A673 (cell line): ENCODE results near the gene OTOA. TPM values are rescaled to one million over a fixed set of nuclear protein-coding genes. Genes with fewer than 3 reads are reported as not detected.

Source experiments
- BruUV-seq: library from RNA; stranded (reverse); fragments of 400-500 nt; replicated peaks from 2 replicates; lab custom pipeline; 2021; lab: Mats Ljungman, UMichigan
- CTCF ChIA-PET: fragments of 300-600 bp; sonication (Branson Sonifier 250); formaldehyde crosslinking; loops from one replicate; lab custom pipeline; 2022; ENCODE audit warnings: antibody characterized with exemption; lab: Charles Lee
- POLR2A ChIA-PET: fragments of 300-600 bp; sonication (Branson Sonifier 250); formaldehyde crosslinking; loops from one replicate; lab custom pipeline; 2022; ENCODE audit warnings: antibody characterized with exemption; ENCODE audit not compliant: low non-redundant PET; lab: Charles Lee
- DNase-seq: peaks from one replicate; pipeline ENCODE4 v3.0.0-alpha.2; 2015; ENCODE audit warnings: low spot score
- H3K27ac ChIP-seq: fragments of 200-600 bp; sonication (generic); 2 replicates; pipeline ENCODE4 v1.5.1; 2016; ENCODE audit warnings: mixed run types, low read depth, mild to moderate bottlenecking, mixed read lengths, antibody characterized with exemption, low read length; ENCODE audit not compliant: poor library complexity, severe bottlenecking
- H3K27me3 ChIP-seq: fragments of 200-600 bp; sonication (generic); replicated peaks from 2 replicates; pipeline ENCODE4 v1.6.1; 2017; ENCODE audit warnings: mixed run types, low read depth, mild to moderate bottlenecking, mixed read lengths, antibody characterized with exemption, low read length; ENCODE audit not compliant: insufficient read depth, poor library complexity
- H3K36me3 ChIP-seq: fragments of 200-600 bp; sonication (generic); 2 replicates; pipeline ENCODE4 v1.6.1; 2016; ENCODE audit warnings: mixed run types, mild to moderate bottlenecking, mixed read lengths, antibody characterized with exemption, low read length; ENCODE audit not compliant: insufficient read depth, poor library complexity, severe bottlenecking
- H3K4me1 ChIP-seq: fragments of 200-600 bp; sonication (generic); 2 replicates; pipeline ENCODE4 v1.6.1; 2017; ENCODE audit warnings: mixed run types, mild to moderate bottlenecking, mixed read lengths, antibody characterized with exemption, low read length; ENCODE audit not compliant: insufficient read depth, poor library complexity, severe bottlenecking
- H3K4me3 ChIP-seq: fragments of 200-600 bp; sonication (generic); 2 replicates; pipeline ENCODE4 v1.5.1; 2016; ENCODE audit warnings: low read depth, mixed run types, mild to moderate bottlenecking, mixed read lengths, low read length; ENCODE audit not compliant: poor library complexity, severe bottlenecking
- H3K9me3 ChIP-seq: fragments of 200-600 bp; sonication (generic); 2 replicates; pipeline ENCODE4 v1.6.1; 2016; ENCODE audit warnings: mixed run types, low read depth, mild to moderate bottlenecking, mixed read lengths, antibody characterized with exemption, low read length; ENCODE audit not compliant: poor library complexity, severe bottlenecking
- EZH2 ChIP-seq: fragments of 200-600 bp; sonication (generic); IDR thresholded peaks from 2 replicates; pipeline ENCODE4 v1.6.1; 2017; ENCODE audit warnings: borderline replicate concordance, low read depth, mild to moderate bottlenecking, mixed read lengths, antibody characterized with exemption, low read length; ENCODE audit not compliant: poor library complexity, severe bottlenecking
- intact Hi-C: fragments of 100-400 bp; cut with micrococcal nuclease; formaldehyde crosslinking; loops from one replicate; pipeline ENCODE4 v1.10.0; 2022; ENCODE audit not compliant: unreplicated experiment
- total RNA-seq: library from RNA; stranded (reverse); gene quantifications from 2 replicates; pipeline ENCODE4 v1.2.3, GENCODE V29; 2021
- TF ChIP-seq, protein P1 (sequence below): fragments of 300-800, 200-600 bp; sonication (generic); conservative IDR thresholded peaks from 2 replicates; pipeline ENCODE4 v1.5.1; 2017; ENCODE audit warnings: low read depth, mild to moderate bottlenecking, antibody characterized with exemption, low read length, moderate library complexity, mixed read lengths

Gene OTOA
- total RNA-seq, 1 experiment from 2014 or later = 0.13 TPM

DNA sequence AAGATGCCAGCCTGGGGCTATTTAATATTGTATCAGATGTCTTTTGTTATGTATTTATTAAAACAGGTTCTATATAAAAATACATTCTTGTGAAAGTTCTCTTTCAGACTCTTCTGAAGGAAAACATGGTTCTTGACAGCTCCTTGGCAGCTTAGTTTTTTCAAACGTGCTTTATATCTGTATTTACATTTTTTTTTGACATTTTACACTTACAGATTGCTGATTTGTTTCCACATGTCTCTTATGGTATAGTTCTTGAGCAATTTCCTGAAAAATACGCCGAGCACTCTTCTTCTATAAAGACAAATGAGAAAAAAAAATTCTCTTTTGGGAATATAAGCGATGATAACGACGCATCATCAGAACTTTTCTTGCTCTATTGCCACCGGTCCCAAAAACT lies 20.9 kb upstream of the OTOA start:
- CTCF ChIA-PET = no interaction called here
- DNase-seq = no peak
- intact Hi-C loops = loop anchor here (5.0 kb wide), 2 partner anchors 46 to 341 kb away; partner anchors contain the start of gene METTL9
- POLR2A ChIA-PET = no interaction called here
- peaks cover 3% of the 10 kb centered on the region for H3K36me3 ChIP-seq
- no peaks in the 10 kb centered on the region for H3K9me3 ChIP-seq
- H3K4me1 ChIP-seq = peaks cover 13% of the 10 kb centered on the region
- no peaks in the 10 kb centered on the region for H3K27me3 ChIP-seq
- H3K4me3 ChIP-seq = no peak overlapping the region
- TF ChIP-seq, protein P1, sequence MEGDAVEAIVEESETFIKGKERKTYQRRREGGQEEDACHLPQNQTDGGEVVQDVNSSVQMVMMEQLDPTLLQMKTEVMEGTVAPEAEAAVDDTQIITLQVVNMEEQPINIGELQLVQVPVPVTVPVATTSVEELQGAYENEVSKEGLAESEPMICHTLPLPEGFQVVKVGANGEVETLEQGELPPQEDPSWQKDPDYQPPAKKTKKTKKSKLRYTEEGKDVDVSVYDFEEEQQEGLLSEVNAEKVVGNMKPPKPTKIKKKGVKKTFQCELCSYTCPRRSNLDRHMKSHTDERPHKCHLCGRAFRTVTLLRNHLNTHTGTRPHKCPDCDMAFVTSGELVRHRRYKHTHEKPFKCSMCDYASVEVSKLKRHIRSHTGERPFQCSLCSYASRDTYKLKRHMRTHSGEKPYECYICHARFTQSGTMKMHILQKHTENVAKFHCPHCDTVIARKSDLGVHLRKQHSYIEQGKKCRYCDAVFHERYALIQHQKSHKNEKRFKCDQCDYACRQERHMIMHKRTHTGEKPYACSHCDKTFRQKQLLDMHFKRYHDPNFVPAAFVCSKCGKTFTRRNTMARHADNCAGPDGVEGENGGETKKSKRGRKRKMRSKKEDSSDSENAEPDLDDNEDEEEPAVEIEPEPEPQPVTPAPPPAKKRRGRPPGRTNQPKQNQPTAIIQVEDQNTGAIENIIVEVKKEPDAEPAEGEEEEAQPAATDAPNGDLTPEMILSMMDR = no peak
- H3K27ac ChIP-seq = no peak overlapping the region
- BruUV-seq = no TSS peak

DNA sequence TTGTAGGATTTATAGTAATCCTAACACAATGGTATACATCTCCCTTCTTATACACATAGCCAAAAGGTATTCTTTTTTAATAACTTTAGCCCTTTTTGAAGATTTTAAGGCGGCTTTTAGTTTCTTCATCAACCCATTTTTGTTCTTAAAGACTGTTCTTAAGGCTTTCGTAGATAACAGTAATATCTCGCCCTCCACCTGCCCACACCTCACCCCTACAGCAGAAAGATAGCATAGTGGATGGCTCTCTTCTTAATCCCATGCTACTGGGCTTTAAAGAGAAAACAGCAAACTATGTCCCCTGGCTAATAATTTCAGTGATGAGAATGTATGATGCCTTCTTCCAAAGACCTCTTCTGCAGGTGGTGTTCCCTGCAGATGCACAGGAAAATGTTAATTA lies 20.0 kb upstream of the OTOA start:
- Histone ChIP-seq H3K27ac (no peak overlapping the region), H3K27me3 (no peaks in the 10 kb centered on the region)
- POLR2A ChIA-PET = no interaction called here

DNA sequence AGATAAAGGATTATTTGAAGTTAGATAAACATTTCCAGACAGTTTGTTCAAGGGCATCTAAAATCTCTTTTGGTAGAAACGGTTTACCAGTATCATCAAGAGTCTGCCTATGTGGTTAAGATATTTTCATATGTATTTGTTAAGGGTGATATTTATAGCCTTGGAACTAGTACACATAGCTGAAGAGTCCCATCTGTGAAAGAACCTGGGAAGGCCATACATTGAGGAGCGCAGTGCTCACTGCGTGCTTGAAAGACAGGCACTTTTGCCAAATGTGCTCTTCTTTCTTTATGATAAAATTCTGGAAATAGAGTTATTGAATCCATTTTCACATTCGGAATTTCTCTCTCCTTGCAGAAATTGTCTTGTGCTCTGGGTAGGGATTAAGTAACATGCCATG lies 19.1 kb upstream of the OTOA start:
- CTCF ChIA-PET = no interaction called here
- Histone ChIP-seq H3K36me3 (peaks cover 3% of the 10 kb centered on the region), H3K4me1 (peaks cover 9% of the 10 kb centered on the region), H3K27ac (no peak overlapping the region), H3K4me3 (no peak overlapping the region), H3K27me3 (no peaks in the 10 kb centered on the region), H3K9me3 (no peaks in the 10 kb centered on the region)
- no peak for TF ChIP-seq EZH2
- TF ChIP-seq, protein P1 = no peak
- POLR2A ChIA-PET = no interaction called here
- no TSS peak for BruUV-seq
- intact Hi-C loops = loop anchor here (5.0 kb wide), 2 partner anchors 47 to 342 kb away; partner anchors contain the start of gene METTL9
- no peak for DNase-seq

More for the DNA sequence above, 20.0 kb upstream of the OTOA start:
- Histone ChIP-seq H3K4me3 (no peak overlapping the region), H3K9me3 (no peaks in the 10 kb centered on the region), H3K36me3 (peaks cover 3% of the 10 kb centered on the region), H3K4me1 (peaks cover 9% of the 10 kb centered on the region)
- DNase-seq = no peak
- CTCF ChIA-PET = no interaction called here
- TF ChIP-seq, protein P1 = no peak
- no peak for TF ChIP-seq EZH2
- intact Hi-C loops = loop anchor here (5.0 kb wide), 2 partner anchors 46 to 341 kb away; partner anchors contain the start of gene METTL9
- BruUV-seq = no TSS peak
